ENCODE data around the gene SAV1. TPM values are rescaled to one million over a fixed set of nuclear protein-coding genes. Genes with fewer than 3 reads are reported as not detected.
A peak's percentile ranks its signal among the peaks of the same experiment; 100 is the strongest.
"Not testable (repeated sequence)": the region's sequence is repeated elsewhere in the genome, so short reads cannot be mapped to it uniquely, and the experiment has no call there.

The SAV1 gene
- total RNA-seq, 2 donors from 2014 or later: 9.4 to 12.4 TPM

GRCh38 chr14:50656776-50657175, 11.3 kb downstream of the SAV1 start:
- Mint-ChIP-seq H3K36me3 (ENCODE audit: insufficient read depth in 2 of 2) (peaks cover 0 to under 1% of the 10 kb centered on the region in 2 donors), H3K4me3 (no peak overlapping the region), H3K27ac (no peak overlapping the region), H3K9me3 (no peaks in the 10 kb centered on the region), H3K4me1 (ENCODE audit: low read depth) (no peaks in the 10 kb centered on the region), H3K27me3 (ENCODE audit: low read depth) (no peaks in the 10 kb centered on the region)
- no peak for ATAC-seq (replicated peaks in 1 of 2)
- DNase-seq: no peak

- no peak for DNase-seq
- Mint-ChIP-seq H3K4me1 (ENCODE audit: low read depth) (no peaks in the 10 kb centered on the region), H3K36me3 (ENCODE audit: insufficient read depth in 2 of 2) (no peaks in the 10 kb centered on the region), H3K4me3 (no peak overlapping the region), H3K9me3 (no peaks in the 10 kb centered on the region), H3K27ac (no peak overlapping the region), H3K27me3 (ENCODE audit: low read depth) (no peaks in the 10 kb centered on the region)
- no peak for ATAC-seq (replicated peaks in 1 of 2)
Observed at GRCh38 chr14:50649691-50650090, 18.4 kb downstream of the SAV1 start.

GRCh38 chr14:50647753-50648152, 20.4 kb downstream of the SAV1 start:
- Mint-ChIP-seq H3K36me3 (ENCODE audit: insufficient read depth in 2 of 2) (no peaks in the 10 kb centered on the region), H3K4me3 (no peak overlapping the region), H3K27me3 (ENCODE audit: low read depth) (no peaks in the 10 kb centered on the region), H3K4me1 (ENCODE audit: low read depth) (no peaks in the 10 kb centered on the region), H3K27ac (no peak overlapping the region), H3K9me3 (no peaks in the 10 kb centered on the region)
- ATAC-seq (replicated peaks in 1 of 2) (no peak), DNase-seq (no peak)

GRCh38 chr14:50647282-50647681, 20.8 kb downstream of the SAV1 start:
- Mint-ChIP-seq H3K27ac (no peak overlapping the region), H3K36me3 (ENCODE audit: insufficient read depth in 2 of 2) (no peaks in the 10 kb centered on the region), H3K4me1 (ENCODE audit: low read depth) (no peaks in the 10 kb centered on the region), H3K4me3 (no peak overlapping the region), H3K27me3 (ENCODE audit: low read depth) (no peaks in the 10 kb centered on the region), H3K9me3 (no peaks in the 10 kb centered on the region)
- ATAC-seq (replicated peaks in 1 of 2) (no peak), DNase-seq (no peak)

GRCh38 chr14:50635141-50635540, 33.0 kb downstream of the SAV1 start:
- Mint-ChIP-seq H3K4me1 (ENCODE audit: low read depth) (no peaks in the 10 kb centered on the region), H3K36me3 (ENCODE audit: insufficient read depth in 2 of 2) (peaks cover 0 to 3% of the 10 kb centered on the region in 2 donors), H3K9me3 (no peaks in the 10 kb centered on the region), H3K27ac (no peak overlapping the region), H3K27me3 (ENCODE audit: low read depth) (no peaks in the 10 kb centered on the region), H3K4me3 (no peak overlapping the region)
- no peak for DNase-seq
- ATAC-seq (replicated peaks in 1 of 2): no peak

GRCh38 chr14:50633954-50634353, 34.2 kb downstream of the SAV1 start:
- H3K9me3 Mint-ChIP-seq: no peaks in the 10 kb centered on the region
- H3K27me3 Mint-ChIP-seq (ENCODE audit: low read depth): no peaks in the 10 kb centered on the region
- H3K4me3 Mint-ChIP-seq: no peak overlapping the region
- no peaks in the 10 kb centered on the region for H3K36me3 Mint-ChIP-seq (ENCODE audit: insufficient read depth in 2 of 2)
- DNase-seq: no peak
- no peak for ATAC-seq (replicated peaks in 1 of 2)
- no peak overlapping the region for H3K27ac Mint-ChIP-seq
- H3K4me1 Mint-ChIP-seq (ENCODE audit: low read depth): no peaks in the 10 kb centered on the region

- no peak overlapping the region for H3K4me3 Mint-ChIP-seq
- H3K36me3 Mint-ChIP-seq (ENCODE audit: insufficient read depth in 2 of 2): no peaks in the 10 kb centered on the region
- H3K27me3 Mint-ChIP-seq (ENCODE audit: low read depth): no peaks in the 10 kb centered on the region
- no peak for DNase-seq
- ATAC-seq (replicated peaks in 1 of 2): no peak
- H3K27ac Mint-ChIP-seq: no peak overlapping the region
- no peaks in the 10 kb centered on the region for H3K4me1 Mint-ChIP-seq (ENCODE audit: low read depth)
- H3K9me3 Mint-ChIP-seq: no peaks in the 10 kb centered on the region
Observed at GRCh38 chr14:50631408-50631821, 36.7 kb downstream of the SAV1 start.

GRCh38 chr14:50624947-50625346, 43.2 kb downstream of the SAV1 start:
- not testable (repeated sequence) for H3K9me3 Mint-ChIP-seq; ATAC-seq (replicated peaks in 1 of 2); H3K4me3 Mint-ChIP-seq; H3K27ac Mint-ChIP-seq; H3K36me3 Mint-ChIP-seq (ENCODE audit: insufficient read depth in 2 of 2); DNase-seq; H3K27me3 Mint-ChIP-seq (ENCODE audit: low read depth); H3K4me1 Mint-ChIP-seq (ENCODE audit: low read depth)

- H3K27ac Mint-ChIP-seq: no peak overlapping the region
Observed at GRCh38 chr14:50624447-50624846, 43.7 kb downstream of the SAV1 start.

GRCh38 chr14:50622978-50623377, 45.1 kb downstream of the SAV1 start:
- H3K27me3 Mint-ChIP-seq (ENCODE audit: low read depth): no peaks in the 10 kb centered on the region
- no peaks in the 10 kb centered on the region for H3K9me3 Mint-ChIP-seq

More at GRCh38 chr14:50624447-50624846, 43.7 kb downstream of the SAV1 start:
- Mint-ChIP-seq H3K36me3 (ENCODE audit: insufficient read depth in 2 of 2) (no peaks in the 10 kb centered on the region), H3K27me3 (ENCODE audit: low read depth) (no peaks in the 10 kb centered on the region), H3K4me1 (ENCODE audit: low read depth) (no peaks in the 10 kb centered on the region), H3K9me3 (no peaks in the 10 kb centered on the region), H3K4me3 (no peak overlapping the region)
- DNase-seq (no peak), ATAC-seq (replicated peaks in 1 of 2) (no peak)

GRCh38 chr14:50620341-50620740, 47.8 kb downstream of the SAV1 start:
- ATAC-seq (replicated peaks in 1 of 2): no peak
- DNase-seq: no peak
- no peaks in the 10 kb centered on the region for H3K36me3 Mint-ChIP-seq (ENCODE audit: insufficient read depth in 2 of 2)
- no peaks in the 10 kb centered on the region for H3K27me3 Mint-ChIP-seq (ENCODE audit: low read depth)
- no peak overlapping the region for H3K27ac Mint-ChIP-seq
- H3K9me3 Mint-ChIP-seq: no peaks in the 10 kb centered on the region
- no peak overlapping the region for H3K4me3 Mint-ChIP-seq
- H3K4me1 Mint-ChIP-seq (ENCODE audit: low read depth): no peaks in the 10 kb centered on the region

More at GRCh38 chr14:50622978-50623377, 45.1 kb downstream of the SAV1 start:
- no peak overlapping the region for H3K4me3 Mint-ChIP-seq
- no peak overlapping the region for H3K27ac Mint-ChIP-seq
- no peak for DNase-seq
- H3K36me3 Mint-ChIP-seq (ENCODE audit: insufficient read depth in 2 of 2): no peaks in the 10 kb centered on the region
- H3K4me1 Mint-ChIP-seq (ENCODE audit: low read depth): no peaks in the 10 kb centered on the region
- no peak for ATAC-seq (replicated peaks in 1 of 2)

- no peaks in the 10 kb centered on the region for H3K36me3 Mint-ChIP-seq (ENCODE audit: insufficient read depth in 2 of 2)
- ATAC-seq (replicated peaks in 1 of 2): peak in 1 of 2 donors; percentile 43
- no peaks in the 10 kb centered on the region for H3K9me3 Mint-ChIP-seq
Observed at GRCh38 chr14:50619569-50620141, 48.5 kb downstream of the SAV1 start.

GRCh38 chr14:50616275-50616674, 51.8 kb downstream of the SAV1 start:
- no peaks in the 10 kb centered on the region for H3K4me1 Mint-ChIP-seq (ENCODE audit: low read depth)
- ATAC-seq (replicated peaks in 1 of 2) (no peak), DNase-seq (no peak)
- no peaks in the 10 kb centered on the region for H3K27me3 Mint-ChIP-seq (ENCODE audit: low read depth)
- no peaks in the 10 kb centered on the region for H3K9me3 Mint-ChIP-seq
- no peaks in the 10 kb centered on the region for H3K36me3 Mint-ChIP-seq (ENCODE audit: insufficient read depth in 2 of 2)
- no peak overlapping the region for H3K27ac Mint-ChIP-seq
- no peak overlapping the region for H3K4me3 Mint-ChIP-seq

More at GRCh38 chr14:50619569-50620141, 48.5 kb downstream of the SAV1 start:
- no peak for DNase-seq
- Mint-ChIP-seq H3K4me1 (ENCODE audit: low read depth) (no peaks in the 10 kb centered on the region), H3K27ac (no peak overlapping the region), H3K4me3 (no peak overlapping the region), H3K27me3 (ENCODE audit: low read depth) (no peaks in the 10 kb centered on the region)

GRCh38 chr14:50615552-50615951, 52.6 kb downstream of the SAV1 start:
- Mint-ChIP-seq H3K27ac (no peak overlapping the region), H3K36me3 (ENCODE audit: insufficient read depth in 2 of 2) (no peaks in the 10 kb centered on the region), H3K27me3 (ENCODE audit: low read depth) (no peaks in the 10 kb centered on the region), H3K9me3 (no peaks in the 10 kb centered on the region), H3K4me3 (no peak overlapping the region), H3K4me1 (ENCODE audit: low read depth) (no peaks in the 10 kb centered on the region)
- ATAC-seq (replicated peaks in 1 of 2): no peak
- DNase-seq: no peak
